ENCODE data around the gene OGFOD1.

DNA sequence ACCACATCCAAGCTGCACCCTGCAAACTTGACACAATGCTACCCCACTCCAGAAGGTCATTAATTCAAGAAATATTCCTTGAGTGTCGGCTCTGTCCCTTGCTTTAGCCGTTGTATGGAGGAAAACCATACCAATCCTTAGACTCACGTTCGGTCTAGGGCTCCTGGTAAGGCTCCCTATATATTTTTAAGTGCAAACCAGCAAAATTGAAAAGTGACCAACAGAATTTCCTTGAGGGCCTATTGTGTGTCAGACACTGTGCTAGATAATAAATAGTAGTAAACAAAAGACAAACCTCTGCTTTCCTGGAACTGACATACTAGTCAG is 68.9 kb downstream of the OGFOD1 start:
- TF ChIP-seq, protein P1, sequence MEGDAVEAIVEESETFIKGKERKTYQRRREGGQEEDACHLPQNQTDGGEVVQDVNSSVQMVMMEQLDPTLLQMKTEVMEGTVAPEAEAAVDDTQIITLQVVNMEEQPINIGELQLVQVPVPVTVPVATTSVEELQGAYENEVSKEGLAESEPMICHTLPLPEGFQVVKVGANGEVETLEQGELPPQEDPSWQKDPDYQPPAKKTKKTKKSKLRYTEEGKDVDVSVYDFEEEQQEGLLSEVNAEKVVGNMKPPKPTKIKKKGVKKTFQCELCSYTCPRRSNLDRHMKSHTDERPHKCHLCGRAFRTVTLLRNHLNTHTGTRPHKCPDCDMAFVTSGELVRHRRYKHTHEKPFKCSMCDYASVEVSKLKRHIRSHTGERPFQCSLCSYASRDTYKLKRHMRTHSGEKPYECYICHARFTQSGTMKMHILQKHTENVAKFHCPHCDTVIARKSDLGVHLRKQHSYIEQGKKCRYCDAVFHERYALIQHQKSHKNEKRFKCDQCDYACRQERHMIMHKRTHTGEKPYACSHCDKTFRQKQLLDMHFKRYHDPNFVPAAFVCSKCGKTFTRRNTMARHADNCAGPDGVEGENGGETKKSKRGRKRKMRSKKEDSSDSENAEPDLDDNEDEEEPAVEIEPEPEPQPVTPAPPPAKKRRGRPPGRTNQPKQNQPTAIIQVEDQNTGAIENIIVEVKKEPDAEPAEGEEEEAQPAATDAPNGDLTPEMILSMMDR (IDR thresholded peaks at IDR 0.05): no peak
- TF ChIP-seq, protein P2, sequence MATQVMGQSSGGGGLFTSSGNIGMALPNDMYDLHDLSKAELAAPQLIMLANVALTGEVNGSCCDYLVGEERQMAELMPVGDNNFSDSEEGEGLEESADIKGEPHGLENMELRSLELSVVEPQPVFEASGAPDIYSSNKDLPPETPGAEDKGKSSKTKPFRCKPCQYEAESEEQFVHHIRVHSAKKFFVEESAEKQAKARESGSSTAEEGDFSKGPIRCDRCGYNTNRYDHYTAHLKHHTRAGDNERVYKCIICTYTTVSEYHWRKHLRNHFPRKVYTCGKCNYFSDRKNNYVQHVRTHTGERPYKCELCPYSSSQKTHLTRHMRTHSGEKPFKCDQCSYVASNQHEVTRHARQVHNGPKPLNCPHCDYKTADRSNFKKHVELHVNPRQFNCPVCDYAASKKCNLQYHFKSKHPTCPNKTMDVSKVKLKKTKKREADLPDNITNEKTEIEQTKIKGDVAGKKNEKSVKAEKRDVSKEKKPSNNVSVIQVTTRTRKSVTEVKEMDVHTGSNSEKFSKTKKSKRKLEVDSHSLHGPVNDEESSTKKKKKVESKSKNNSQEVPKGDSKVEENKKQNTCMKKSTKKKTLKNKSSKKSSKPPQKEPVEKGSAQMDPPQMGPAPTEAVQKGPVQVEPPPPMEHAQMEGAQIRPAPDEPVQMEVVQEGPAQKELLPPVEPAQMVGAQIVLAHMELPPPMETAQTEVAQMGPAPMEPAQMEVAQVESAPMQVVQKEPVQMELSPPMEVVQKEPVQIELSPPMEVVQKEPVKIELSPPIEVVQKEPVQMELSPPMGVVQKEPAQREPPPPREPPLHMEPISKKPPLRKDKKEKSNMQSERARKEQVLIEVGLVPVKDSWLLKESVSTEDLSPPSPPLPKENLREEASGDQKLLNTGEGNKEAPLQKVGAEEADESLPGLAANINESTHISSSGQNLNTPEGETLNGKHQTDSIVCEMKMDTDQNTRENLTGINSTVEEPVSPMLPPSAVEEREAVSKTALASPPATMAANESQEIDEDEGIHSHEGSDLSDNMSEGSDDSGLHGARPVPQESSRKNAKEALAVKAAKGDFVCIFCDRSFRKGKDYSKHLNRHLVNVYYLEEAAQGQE (IDR thresholded peaks at IDR 0.05; ENCODE audit: insufficient read depth in 1 of 2, low read depth in 2 of 2, low read length in 1 of 2): no peak
